Suprapubic skin (tissue), 3 donors: ENCODE data around the gene CTU1.

ENCODE experiments used
- POLR2A ChIP-seq, 2 donors: fragments of 450-650 bp; IDR thresholded peaks; one replicate each; pipeline ENCODE4 v1.6.1; 2017; ENCODE audit warnings: antibody characterized with exemption in 2 of 2, mild to moderate bottlenecking in 2 of 2, moderate library complexity in 2 of 2
- TF ChIP-seq, protein P1 (sequence below), 2 donors: fragments of 200-600 bp in 1 of 2; fragments of 450-650 bp in 1 of 2; sonication (generic) in 1 of 2; IDR thresholded peaks; one replicate each; pipeline ENCODE4 v1.5.1; 2016 to 2019; ENCODE audit warnings: antibody characterized with exemption in 2 of 2, mild to moderate bottlenecking in 1 of 2, moderate library complexity in 1 of 2

DNA sequence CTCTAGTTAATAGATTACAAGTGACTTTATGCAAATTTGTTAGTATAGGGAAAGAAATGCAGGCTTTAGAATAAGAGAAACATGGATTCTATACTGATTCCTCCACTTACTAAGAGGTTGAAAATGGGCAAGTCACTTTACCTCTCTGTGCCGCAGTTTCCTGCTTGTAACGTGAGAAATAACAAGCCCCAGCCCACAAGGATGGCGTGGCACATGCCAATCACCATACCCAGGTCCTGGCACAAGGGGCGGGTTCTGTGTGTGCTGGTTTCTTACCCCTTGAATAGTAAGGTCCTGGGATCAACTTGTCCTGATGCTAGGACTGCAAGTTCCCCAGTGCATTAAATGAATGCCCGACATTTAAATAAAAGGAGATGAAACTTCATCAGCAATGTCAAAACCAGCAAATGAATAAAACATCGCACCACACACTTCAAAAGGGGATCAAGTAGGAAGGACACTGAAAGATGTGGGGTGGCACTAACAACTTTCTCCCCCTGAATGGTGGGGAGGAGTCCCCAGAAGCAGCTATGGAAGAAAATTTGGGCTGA lies 8.6 kb upstream of the CTU1 start:
- TF ChIP-seq, protein P1, sequence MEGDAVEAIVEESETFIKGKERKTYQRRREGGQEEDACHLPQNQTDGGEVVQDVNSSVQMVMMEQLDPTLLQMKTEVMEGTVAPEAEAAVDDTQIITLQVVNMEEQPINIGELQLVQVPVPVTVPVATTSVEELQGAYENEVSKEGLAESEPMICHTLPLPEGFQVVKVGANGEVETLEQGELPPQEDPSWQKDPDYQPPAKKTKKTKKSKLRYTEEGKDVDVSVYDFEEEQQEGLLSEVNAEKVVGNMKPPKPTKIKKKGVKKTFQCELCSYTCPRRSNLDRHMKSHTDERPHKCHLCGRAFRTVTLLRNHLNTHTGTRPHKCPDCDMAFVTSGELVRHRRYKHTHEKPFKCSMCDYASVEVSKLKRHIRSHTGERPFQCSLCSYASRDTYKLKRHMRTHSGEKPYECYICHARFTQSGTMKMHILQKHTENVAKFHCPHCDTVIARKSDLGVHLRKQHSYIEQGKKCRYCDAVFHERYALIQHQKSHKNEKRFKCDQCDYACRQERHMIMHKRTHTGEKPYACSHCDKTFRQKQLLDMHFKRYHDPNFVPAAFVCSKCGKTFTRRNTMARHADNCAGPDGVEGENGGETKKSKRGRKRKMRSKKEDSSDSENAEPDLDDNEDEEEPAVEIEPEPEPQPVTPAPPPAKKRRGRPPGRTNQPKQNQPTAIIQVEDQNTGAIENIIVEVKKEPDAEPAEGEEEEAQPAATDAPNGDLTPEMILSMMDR (IDR thresholded peaks at IDR 0.05): no peak
- TF ChIP-seq POLR2A (IDR thresholded peaks at IDR 0.05): no peak
